Ishikawa (cell line): Measurements from ENCODE around the gene FASN.

ENCODE experiments used
- CEBPB ChIP-seq: IDR thresholded peaks from 2 replicates; pipeline ENCODE4 v1.6.1; 2012
- CREB1 ChIP-seq: IDR thresholded peaks from 2 replicates; pipeline ENCODE4 v1.6.1; 2012; ENCODE audit warnings: low read depth
- EGR1 ChIP-seq: IDR thresholded peaks from 2 replicates; pipeline ENCODE4 v1.6.1; 2012
- EP300 ChIP-seq: IDR thresholded peaks from 2 replicates; pipeline ENCODE4 v1.6.1; 2012; ENCODE audit warnings: borderline replicate concordance
- FOXM1 ChIP-seq: IDR thresholded peaks from 2 replicates; pipeline ENCODE4 v1.6.1; 2012; ENCODE audit warnings: low read depth, borderline replicate concordance
- MAX ChIP-seq: IDR thresholded peaks from 2 replicates; pipeline ENCODE4 v1.6.1; 2012
- RAD21 ChIP-seq: IDR thresholded peaks from 2 replicates; pipeline ENCODE4 v1.6.1; 2012; ENCODE audit warnings: low read depth
- REST ChIP-seq: IDR thresholded peaks from 2 replicates; pipeline ENCODE4 v1.6.1; 2012; ENCODE audit warnings: low read depth, mild to moderate bottlenecking
- TAF1 ChIP-seq: IDR thresholded peaks from 2 replicates; pipeline ENCODE4 v1.6.1; 2012; ENCODE audit warnings: low read depth, mild to moderate bottlenecking
- TCF12 ChIP-seq: IDR thresholded peaks from 2 replicates; pipeline ENCODE4 v1.6.1; 2012; ENCODE audit warnings: low read depth
- TEAD4 ChIP-seq: IDR thresholded peaks from 2 replicates; pipeline ENCODE4 v1.6.1; 2012
- USF1 ChIP-seq: IDR thresholded peaks from 2 replicates; pipeline ENCODE4 v1.6.1; 2012
- YY1 ChIP-seq: IDR thresholded peaks from 2 replicates; pipeline ENCODE4 v1.6.1; 2012; ENCODE audit warnings: low read depth

GRCh38 chr17:82047914-82048570 is 50.0 kb downstream of the FASN start:
- TF ChIP-seq REST (no peak), MAX (no peak), CEBPB (no peak), USF1 (no peak), TCF12 (no peak), EP300 (no peak), EGR1 (no peak), RAD21 (no peak), FOXM1 (no peak), CREB1 (no peak), YY1 (no peak), TEAD4 (no peak), TAF1 (no peak)
